ENCODE results near the gene NUDT9.

DNA sequence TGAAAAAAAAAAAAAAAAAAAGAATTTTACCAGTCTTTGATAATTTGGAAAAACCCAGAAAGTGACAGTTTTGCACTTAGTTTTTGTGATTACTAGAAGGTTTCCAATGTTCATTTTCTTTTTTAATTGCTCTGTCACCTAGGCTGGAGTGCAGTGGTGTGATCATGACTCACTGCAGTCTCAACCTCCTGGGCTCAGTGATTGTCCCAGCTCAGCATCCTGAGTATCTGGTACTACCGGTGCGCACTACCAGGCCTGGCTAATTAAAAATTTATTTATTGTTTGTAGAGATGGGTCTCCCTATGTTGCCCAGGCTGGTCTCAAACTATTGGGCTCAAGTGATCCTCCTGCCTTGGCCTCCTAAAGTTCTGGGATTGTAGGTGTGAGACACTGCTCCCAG, 3.3 kb downstream of the NUDT9 start:
- TF ChIP-seq, protein P1, sequence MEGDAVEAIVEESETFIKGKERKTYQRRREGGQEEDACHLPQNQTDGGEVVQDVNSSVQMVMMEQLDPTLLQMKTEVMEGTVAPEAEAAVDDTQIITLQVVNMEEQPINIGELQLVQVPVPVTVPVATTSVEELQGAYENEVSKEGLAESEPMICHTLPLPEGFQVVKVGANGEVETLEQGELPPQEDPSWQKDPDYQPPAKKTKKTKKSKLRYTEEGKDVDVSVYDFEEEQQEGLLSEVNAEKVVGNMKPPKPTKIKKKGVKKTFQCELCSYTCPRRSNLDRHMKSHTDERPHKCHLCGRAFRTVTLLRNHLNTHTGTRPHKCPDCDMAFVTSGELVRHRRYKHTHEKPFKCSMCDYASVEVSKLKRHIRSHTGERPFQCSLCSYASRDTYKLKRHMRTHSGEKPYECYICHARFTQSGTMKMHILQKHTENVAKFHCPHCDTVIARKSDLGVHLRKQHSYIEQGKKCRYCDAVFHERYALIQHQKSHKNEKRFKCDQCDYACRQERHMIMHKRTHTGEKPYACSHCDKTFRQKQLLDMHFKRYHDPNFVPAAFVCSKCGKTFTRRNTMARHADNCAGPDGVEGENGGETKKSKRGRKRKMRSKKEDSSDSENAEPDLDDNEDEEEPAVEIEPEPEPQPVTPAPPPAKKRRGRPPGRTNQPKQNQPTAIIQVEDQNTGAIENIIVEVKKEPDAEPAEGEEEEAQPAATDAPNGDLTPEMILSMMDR (IDR thresholded peaks at IDR 0.05) = no peak
- no peak for TF ChIP-seq POLR2A (IDR thresholded peaks at IDR 0.05)
